Neural progenitor cell (in vitro differentiated cells): Measurements from ENCODE around the gene OCIAD2.

ENCODE experiments used
- EZH2 ChIP-seq: fragments of 200-600 bp; sonication (generic); IDR thresholded peaks from 2 replicates; pipeline ENCODE4 v1.6.1; 2017; ENCODE audit warnings: antibody characterized with exemption, mild to moderate bottlenecking, moderate library complexity
- EZH2phosphoT487 ChIP-seq: fragments of 200-600 bp; sonication (generic); IDR thresholded peaks from 2 replicates; pipeline ENCODE4 v1.6.1; 2017; ENCODE audit warnings: antibody characterized with exemption
- TF ChIP-seq, protein P1 (sequence below): fragments of 200-600 bp; sonication (generic); IDR thresholded peaks from 2 replicates; pipeline ENCODE4 v1.5.1; 2017; ENCODE audit warnings: antibody characterized with exemption, mild to moderate bottlenecking

DNA sequence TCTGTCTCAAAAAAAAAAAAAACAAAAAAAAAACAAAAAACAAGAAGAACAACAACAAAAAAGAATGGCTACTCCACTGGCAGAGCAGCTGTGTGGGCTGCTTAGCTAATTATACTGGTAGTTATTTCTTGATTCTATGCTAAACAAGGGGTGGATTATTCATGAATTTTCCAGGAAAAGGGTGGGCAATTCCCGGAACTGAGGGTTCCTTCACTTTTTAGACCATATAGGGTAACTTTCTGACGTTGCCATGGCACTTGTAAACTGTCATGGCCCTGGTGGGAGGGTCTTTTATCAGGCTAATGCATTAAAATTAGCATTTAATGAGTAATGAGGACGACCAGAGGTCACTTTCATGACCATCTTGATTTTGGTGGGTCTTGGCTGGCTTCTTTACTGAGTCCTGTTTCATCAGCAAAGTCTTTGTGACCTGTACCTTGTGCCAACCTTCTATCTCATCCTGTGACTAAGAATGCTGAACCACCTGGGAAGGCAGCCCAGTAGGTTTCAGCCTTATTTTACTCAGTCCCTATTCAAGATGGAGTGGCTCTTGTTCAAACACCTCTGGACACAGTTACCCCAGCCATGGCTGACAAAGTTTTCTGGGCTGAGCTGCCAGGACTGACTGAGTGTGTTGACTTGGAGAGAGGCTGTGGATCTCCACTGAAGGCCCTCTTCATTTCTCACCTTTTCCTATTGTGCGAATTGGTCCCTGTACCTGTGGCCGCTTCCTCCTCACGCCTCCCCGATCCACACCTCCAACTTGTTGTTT is 1.3 kb upstream of the OCIAD2 start:
- TF ChIP-seq EZH2 (no peak), EZH2phosphoT487 (no peak)
- TF ChIP-seq, protein P1, sequence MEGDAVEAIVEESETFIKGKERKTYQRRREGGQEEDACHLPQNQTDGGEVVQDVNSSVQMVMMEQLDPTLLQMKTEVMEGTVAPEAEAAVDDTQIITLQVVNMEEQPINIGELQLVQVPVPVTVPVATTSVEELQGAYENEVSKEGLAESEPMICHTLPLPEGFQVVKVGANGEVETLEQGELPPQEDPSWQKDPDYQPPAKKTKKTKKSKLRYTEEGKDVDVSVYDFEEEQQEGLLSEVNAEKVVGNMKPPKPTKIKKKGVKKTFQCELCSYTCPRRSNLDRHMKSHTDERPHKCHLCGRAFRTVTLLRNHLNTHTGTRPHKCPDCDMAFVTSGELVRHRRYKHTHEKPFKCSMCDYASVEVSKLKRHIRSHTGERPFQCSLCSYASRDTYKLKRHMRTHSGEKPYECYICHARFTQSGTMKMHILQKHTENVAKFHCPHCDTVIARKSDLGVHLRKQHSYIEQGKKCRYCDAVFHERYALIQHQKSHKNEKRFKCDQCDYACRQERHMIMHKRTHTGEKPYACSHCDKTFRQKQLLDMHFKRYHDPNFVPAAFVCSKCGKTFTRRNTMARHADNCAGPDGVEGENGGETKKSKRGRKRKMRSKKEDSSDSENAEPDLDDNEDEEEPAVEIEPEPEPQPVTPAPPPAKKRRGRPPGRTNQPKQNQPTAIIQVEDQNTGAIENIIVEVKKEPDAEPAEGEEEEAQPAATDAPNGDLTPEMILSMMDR = no peak
